IPS-11a (cell line): ENCODE data around the gene NADK.

Experiments used
- H3K4me3 ChIP-seq: one replicate; pipeline ENCODE4 v1.5.1; 2013; ENCODE audit warnings: low read depth, low read length, control low read depth

Gene NADK, protein sequence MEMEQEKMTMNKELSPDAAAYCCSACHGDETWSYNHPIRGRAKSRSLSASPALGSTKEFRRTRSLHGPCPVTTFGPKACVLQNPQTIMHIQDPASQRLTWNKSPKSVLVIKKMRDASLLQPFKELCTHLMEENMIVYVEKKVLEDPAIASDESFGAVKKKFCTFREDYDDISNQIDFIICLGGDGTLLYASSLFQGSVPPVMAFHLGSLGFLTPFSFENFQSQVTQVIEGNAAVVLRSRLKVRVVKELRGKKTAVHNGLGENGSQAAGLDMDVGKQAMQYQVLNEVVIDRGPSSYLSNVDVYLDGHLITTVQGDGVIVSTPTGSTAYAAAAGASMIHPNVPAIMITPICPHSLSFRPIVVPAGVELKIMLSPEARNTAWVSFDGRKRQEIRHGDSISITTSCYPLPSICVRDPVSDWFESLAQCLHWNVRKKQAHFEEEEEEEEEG

GRCh38 chr1:1777950-1778662 lies at the start of gene NADK:
NADK (minus strand) TSS chr1:1778470; CDS start chr1:1765406, 13,064 bp downstream.
- H3K4me3 ChIP-seq = peak within 1 kb of the TSS; percentile 85

- no peak overlapping the region for H3K4me3 ChIP-seq
Observed at GRCh38 chr1:1827089-1827848, 49.0 kb upstream of the NADK start.

GRCh38 chr1:1826356-1827088 lies 48.3 kb upstream of the NADK start:
- H3K4me3 ChIP-seq = no peak overlapping the region

- no peak overlapping the region for H3K4me3 ChIP-seq
Observed at GRCh38 chr1:1825217-1825616, 46.9 kb upstream of the NADK start.

DNA sequence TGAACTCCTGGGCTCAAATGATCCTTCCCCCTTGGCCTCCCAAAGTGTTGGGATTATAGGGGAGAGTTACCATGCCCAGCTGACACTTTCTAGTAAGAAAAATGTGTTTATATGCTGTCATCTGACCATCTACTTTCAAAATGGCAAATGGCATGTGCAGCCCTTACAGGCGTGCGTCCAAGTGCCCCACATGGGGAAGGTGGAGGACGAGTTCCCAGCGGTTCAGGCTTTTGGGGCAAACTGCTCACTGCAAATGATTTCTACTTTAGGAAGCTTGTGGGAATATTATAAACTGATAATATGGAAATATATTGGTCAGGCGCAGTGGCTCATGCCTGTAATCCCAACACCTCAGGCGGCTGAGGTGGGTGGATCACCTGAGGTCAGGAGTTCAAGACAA lies 41.5 kb upstream of the NADK start:
- no peak overlapping the region for H3K4me3 ChIP-seq

DNA sequence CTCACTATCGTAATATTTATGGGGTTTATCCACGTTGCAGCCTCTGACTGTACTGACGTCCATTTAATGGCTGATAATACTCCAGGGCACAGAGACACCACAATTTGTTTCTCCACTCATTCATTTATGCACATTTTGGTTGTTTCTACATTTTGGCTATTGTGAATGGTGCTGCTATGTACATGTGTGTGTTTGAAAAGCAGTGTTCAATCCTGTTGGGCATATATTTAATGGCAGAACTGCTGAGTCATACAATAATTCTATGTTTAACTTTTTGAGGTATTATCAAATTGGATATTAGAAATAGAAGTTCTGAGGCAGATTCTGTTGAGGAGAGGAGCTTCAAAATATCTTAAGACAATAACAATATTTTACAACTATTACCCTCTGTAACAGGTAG lies 39.0 kb upstream of the NADK start:
- no peak overlapping the region for H3K4me3 ChIP-seq

- H3K4me3 ChIP-seq = no peak overlapping the region
Observed at GRCh38 chr1:1815606-1816281, 37.5 kb upstream of the NADK start.

- no peak overlapping the region for H3K4me3 ChIP-seq
Observed at GRCh38 chr1:1809489-1809888, 31.2 kb upstream of the NADK start.

- H3K4me3 ChIP-seq = no peak overlapping the region
Observed at GRCh38 chr1:1808206-1808605, 29.9 kb upstream of the NADK start.

DNA sequence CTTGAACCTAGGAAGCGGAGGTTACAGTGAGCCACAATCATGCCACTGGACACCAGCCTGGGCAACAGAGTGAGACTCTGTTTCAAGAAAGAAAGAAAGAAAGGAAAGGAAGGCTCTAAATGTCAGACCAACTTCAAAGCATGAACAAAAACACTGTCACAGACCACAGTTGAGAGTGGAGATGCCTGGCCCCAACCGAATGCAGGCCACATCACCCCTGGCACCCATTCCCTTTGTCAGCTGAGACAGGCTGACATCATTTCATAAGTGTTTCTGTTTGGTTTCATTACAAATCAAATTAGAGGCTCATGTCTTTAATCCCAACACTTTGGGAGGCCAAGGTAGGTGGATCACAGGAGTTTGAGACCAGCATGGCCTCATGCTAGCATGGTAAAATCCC lies 28.6 kb upstream of the NADK start:
- H3K4me3 ChIP-seq = no peak overlapping the region

DNA sequence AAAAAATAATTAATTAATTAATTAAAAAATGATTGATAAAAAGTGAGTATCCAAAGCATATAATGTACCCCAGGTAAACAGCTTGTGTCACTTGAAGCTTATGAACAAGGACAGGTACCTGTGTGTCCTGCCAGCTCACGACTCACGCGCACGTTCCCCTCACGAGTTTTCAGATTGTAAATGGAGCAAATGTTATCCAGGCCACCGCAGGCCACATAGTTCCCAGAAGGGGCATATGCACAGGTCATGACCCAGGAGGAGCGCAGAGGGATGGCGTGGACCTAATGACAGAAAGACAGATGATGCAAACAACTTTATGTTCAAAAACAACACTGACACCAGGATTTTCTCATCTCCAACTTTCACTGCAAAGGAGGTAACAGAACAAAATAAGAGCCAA lies 26.0 kb upstream of the NADK start:
- H3K4me3 ChIP-seq = no peak overlapping the region

DNA sequence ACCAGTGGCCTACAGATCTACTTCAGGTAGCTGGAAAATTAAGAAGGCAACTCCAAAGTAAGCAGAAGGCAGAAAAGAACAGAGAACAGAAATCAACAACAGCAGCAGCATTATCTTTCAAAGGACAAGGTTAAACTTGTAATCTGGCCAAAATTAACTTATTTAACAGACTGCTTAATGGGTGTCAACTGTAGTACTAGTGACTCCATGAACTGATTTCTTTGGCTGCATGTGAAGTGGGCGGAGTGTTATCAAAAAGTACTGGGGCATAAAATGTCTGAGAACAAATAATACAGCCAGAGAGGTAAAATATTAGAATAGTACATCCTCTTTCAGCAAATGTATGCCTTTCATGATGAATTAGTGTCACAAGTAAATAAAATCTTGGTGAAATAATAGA lies 24.6 kb upstream of the NADK start:
- H3K4me3 ChIP-seq = no peak overlapping the region

GRCh38 chr1:1799716-1800115 lies 21.4 kb upstream of the NADK start:
- H3K4me3 ChIP-seq = no peak overlapping the region

DNA sequence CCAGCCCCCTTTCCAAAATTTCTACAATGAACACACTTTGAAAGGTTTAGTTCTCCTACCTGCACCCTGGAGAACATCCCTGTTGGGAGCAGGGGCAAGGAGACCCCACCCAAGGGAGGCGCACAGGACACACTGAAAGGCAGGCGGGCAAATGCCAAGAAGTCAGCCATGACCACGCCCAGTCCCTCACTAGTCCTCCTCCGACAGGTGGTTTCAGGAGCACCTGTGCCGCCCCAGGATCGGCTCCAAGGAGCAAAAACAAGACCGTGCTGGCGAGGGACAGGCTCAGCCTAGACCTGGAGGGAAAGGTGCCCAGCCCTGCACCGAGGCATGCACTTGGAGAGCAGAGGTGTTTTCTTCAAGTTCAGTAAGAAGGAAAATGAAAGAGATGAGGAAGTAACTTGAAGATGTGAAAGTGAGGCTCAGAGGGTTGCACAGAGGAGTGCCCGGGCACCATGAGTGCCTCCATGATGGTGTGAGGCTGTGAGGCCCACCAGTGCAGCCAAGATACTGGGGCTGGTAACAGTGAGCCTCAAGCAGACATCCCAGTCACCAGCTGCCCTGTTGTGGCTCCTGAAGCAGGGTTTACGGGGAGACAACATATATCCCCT lies 19.6 kb upstream of the NADK start:
- H3K4me3 ChIP-seq = no peak overlapping the region

- H3K4me3 ChIP-seq = no peak overlapping the region
Observed at GRCh38 chr1:1796466-1796865, 18.2 kb upstream of the NADK start.

DNA sequence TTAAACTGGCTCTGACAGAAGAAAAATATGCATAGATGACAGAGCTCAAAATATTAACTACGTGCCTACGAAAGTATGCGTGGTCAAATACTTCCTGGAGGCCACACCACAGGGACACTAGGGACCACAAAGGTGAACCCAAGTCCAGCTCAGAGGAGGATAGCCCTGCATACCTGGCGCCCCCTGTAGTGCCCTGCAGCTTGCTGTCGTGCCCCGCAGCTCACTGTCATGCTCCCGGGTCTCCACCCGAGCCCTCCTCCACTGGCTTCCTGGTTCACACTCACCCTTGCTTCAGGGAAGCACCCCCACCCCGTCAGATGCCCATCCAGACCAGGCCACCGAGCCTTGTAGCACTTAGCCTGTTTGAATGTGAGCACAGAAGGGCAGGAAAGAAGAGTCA lies 16.7 kb upstream of the NADK start:
- no peak overlapping the region for H3K4me3 ChIP-seq

DNA sequence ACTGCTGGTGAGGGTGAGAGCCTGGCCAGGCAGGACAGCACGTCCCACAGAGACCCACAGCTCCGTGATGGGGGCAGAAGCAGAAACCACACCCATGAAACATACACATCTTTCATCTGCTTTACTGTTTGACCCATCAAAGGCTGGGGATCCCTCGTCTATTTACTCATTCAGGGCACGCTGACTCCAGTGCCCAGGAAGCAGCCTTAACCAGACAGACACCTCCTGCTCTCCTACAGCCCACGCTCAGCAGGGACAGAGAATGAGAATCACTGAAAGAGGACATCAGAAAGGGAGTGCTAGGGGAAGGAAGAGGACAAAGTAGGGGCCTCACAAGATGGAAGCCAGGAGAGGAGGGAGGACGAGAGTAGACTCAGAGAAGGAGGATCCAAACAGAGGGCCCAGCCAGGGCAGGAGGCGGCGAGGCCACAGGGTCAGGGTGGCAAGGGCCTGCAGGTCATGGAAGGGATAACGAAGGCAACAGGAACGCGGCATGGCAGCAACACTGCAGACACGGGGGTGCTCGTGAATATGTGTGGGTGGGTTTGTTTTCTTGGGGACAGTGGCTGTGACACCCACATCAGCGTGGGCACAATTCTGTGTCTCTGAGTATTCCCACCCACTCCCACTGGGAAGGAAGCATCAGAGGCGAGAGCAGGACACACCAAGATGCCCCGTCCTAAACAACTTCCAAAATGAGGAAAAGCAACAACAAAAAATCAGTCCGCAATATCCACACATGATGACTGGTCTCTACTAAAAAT lies 15.4 kb upstream of the NADK start:
- no peak overlapping the region for H3K4me3 ChIP-seq

GRCh38 chr1:1788646-1789431 lies 10.6 kb upstream of the NADK start:
- H3K4me3 ChIP-seq = no peak overlapping the region
